Measurements from ENCODE around the gene MLNR.

Gene MLNR

GRCh38 chr13:49226613-49227012 is 6.5 kb downstream of the MLNR start:
- no peak for TF ChIP-seq CTCF (IDR thresholded peaks at IDR 0.05; ENCODE audit: low read depth, low read length)
- no peak overlapping the region for H3K4me3 ChIP-seq (ENCODE audit: low read depth, low read length)

- TF ChIP-seq CTCF (IDR thresholded peaks at IDR 0.05; ENCODE audit: low read depth, low read length): no peak
- no peak overlapping the region for H3K4me3 ChIP-seq (ENCODE audit: low read depth, low read length)
Observed at GRCh38 chr13:49234741-49235140, 14.6 kb downstream of the MLNR start.

GRCh38 chr13:49235856-49236431 is 15.8 kb downstream of the MLNR start:
- TF ChIP-seq CTCF (IDR thresholded peaks at IDR 0.05; ENCODE audit: low read depth, low read length): no peak
- no peak overlapping the region for H3K4me3 ChIP-seq (ENCODE audit: low read depth, low read length)

- no peak for TF ChIP-seq CTCF (IDR thresholded peaks at IDR 0.05; ENCODE audit: low read depth, low read length)
- no peak overlapping the region for H3K4me3 ChIP-seq (ENCODE audit: low read depth, low read length)
Observed at GRCh38 chr13:49238621-49239020, 18.5 kb downstream of the MLNR start.

- no peak overlapping the region for H3K4me3 ChIP-seq (ENCODE audit: low read depth, low read length)
- peak; percentile 31; the same call in 1 of the 2 replicates for TF ChIP-seq CTCF (IDR thresholded peaks at IDR 0.05; ENCODE audit: low read depth, low read length)
Observed at GRCh38 chr13:49240017-49240416, 19.9 kb downstream of the MLNR start.

GRCh38 chr13:49241296-49241695 is 21.2 kb downstream of the MLNR start:
- no peak for TF ChIP-seq CTCF (IDR thresholded peaks at IDR 0.05; ENCODE audit: low read depth, low read length)
- no peak overlapping the region for H3K4me3 ChIP-seq (ENCODE audit: low read depth, low read length)

GRCh38 chr13:49245101-49245500 is 25.0 kb downstream of the MLNR start:
- no peak for TF ChIP-seq CTCF (IDR thresholded peaks at IDR 0.05; ENCODE audit: low read depth, low read length)
- H3K4me3 ChIP-seq (ENCODE audit: low read depth, low read length): no peak overlapping the region

All from WI38 (cell line).